Activated CD8-positive, alpha-beta T cell treated with anti-CD3 and anti-CD28 coated beads for 36 hours (primary cell): ENCODE results near the gene CREB3. TPM values are rescaled to one million over a fixed set of nuclear protein-coding genes. Genes with fewer than 3 reads are reported as not detected.

Experiments
- ATAC-seq: fragments of 200-7000 bp; cut with Tn5 transposase; one replicate; pipeline ENCODE4 v1.10.0; 2021; ENCODE audit warnings: mild to moderate bottlenecking, moderate library complexity
- CTCF ChIA-PET: fragments of 350-600 bp; sonication (Branson Sonifier 250); formaldehyde crosslinking; loops from one replicate; lab custom pipeline; 2021; ENCODE audit warnings: antibody characterized with exemption; lab: Charles Lee
- POLR2A ChIA-PET: fragments of 350-600 bp; sonication (Branson Sonifier 250); formaldehyde crosslinking; loops from one replicate; lab custom pipeline; 2021; ENCODE audit warnings: antibody characterized with exemption; lab: Charles Lee
- DNase-seq: peaks from one replicate; pipeline ENCODE4 v3.0.0-alpha.2; 2020
- H3K27ac Mint-ChIP-seq: one replicate; pipeline ENCODE4 v1.8.0; 2021; ENCODE audit warnings: mild to moderate bottlenecking, mixed read lengths
- H3K27me3 Mint-ChIP-seq: one replicate; pipeline ENCODE4 v1.8.0; 2021; ENCODE audit warnings: mixed read lengths
- H3K36me3 Mint-ChIP-seq: one replicate; pipeline ENCODE4 v1.8.0; 2021; ENCODE audit warnings: low read depth, mixed read lengths
- H3K4me1 Mint-ChIP-seq: one replicate; pipeline ENCODE4 v1.8.0; 2021; ENCODE audit warnings: low read depth, mixed read lengths
- H3K4me3 Mint-ChIP-seq: one replicate; pipeline ENCODE4 v1.8.0; 2021; ENCODE audit warnings: mild to moderate bottlenecking, moderate library complexity, mixed read lengths
- H3K9me3 Mint-ChIP-seq: one replicate; pipeline ENCODE4 v1.8.0; 2021; ENCODE audit warnings: mixed read lengths
- intact Hi-C: fragments of 100-400 bp; cut with micrococcal nuclease; formaldehyde crosslinking; loops from one replicate; pipeline ENCODE4 v1.10.0; 2022
- total RNA-seq, 2 experiments: library from RNA; stranded (reverse); gene quantifications; one replicate each; pipeline ENCODE4 v1.2.3, GENCODE V29; 2021
- TF ChIP-seq, protein P1 (sequence below): fragments of 200-600 bp; IDR thresholded peaks from one replicate; pipeline ENCODE4 v1.8.0; 2022; ENCODE audit warnings: antibody characterized with exemption, mild to moderate bottlenecking

Gene CREB3
- total RNA-seq, 2 experiments from 2014 or later: 22.3 to 22.4 TPM

DNA sequence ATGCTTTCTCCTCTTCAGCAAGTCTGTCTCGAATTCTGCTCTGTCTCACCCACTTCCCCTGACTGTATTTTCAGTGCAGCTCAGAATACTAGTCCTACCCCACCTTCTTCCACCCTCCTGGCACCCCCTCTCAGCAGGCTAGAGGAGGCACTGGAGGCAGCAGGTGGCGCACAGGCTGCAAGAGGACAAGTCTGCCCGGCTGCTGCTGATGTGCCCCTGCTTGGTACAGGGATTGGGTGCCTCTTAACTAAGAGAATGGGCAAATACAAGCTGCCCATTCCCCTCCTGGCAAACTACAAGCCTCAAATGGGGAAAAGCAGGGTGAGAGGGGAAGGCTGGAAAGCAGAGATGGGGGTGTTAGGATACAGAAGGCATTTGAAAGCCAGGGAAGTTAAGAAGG is 5.5 kb upstream of the CREB3 start:
- ChIA-PET CTCF (interaction anchor here (0.6 to 14.0 kb wide), 15 partner anchors 9 to 228 kb away, joined by 3 to 170 read pairs (median 5); partner anchors contain the start of genes ARHGEF39, CCDC107, RMRP and TPM2), POLR2A (interaction anchor here (0.6 to 2.8 kb wide), 5 partner anchors 10 to 462 kb away, joined by 3 to 13 read pairs (median 4); partner anchors contain the start of genes CCDC107 and RMRP)
- peak; percentile 46 for ATAC-seq
- peak; percentile 69 for DNase-seq
- peak overlapping the region; percentile 6 for H3K4me3 Mint-ChIP-seq
- TF ChIP-seq, protein P1, sequence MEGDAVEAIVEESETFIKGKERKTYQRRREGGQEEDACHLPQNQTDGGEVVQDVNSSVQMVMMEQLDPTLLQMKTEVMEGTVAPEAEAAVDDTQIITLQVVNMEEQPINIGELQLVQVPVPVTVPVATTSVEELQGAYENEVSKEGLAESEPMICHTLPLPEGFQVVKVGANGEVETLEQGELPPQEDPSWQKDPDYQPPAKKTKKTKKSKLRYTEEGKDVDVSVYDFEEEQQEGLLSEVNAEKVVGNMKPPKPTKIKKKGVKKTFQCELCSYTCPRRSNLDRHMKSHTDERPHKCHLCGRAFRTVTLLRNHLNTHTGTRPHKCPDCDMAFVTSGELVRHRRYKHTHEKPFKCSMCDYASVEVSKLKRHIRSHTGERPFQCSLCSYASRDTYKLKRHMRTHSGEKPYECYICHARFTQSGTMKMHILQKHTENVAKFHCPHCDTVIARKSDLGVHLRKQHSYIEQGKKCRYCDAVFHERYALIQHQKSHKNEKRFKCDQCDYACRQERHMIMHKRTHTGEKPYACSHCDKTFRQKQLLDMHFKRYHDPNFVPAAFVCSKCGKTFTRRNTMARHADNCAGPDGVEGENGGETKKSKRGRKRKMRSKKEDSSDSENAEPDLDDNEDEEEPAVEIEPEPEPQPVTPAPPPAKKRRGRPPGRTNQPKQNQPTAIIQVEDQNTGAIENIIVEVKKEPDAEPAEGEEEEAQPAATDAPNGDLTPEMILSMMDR: peak; percentile 25
- H3K27ac Mint-ChIP-seq: peak overlapping the region; percentile 72
- H3K27me3 Mint-ChIP-seq: no peaks in the 10 kb centered on the region
- intact Hi-C loops: loop anchor here (5.0 kb wide), 1 partner anchor 70 kb away; the partner anchor contains the start of genes CCDC107 and RMRP
- no peaks in the 10 kb centered on the region for H3K9me3 Mint-ChIP-seq
- H3K36me3 Mint-ChIP-seq: peaks cover 30% of the 10 kb centered on the region
- peaks cover 9% of the 10 kb centered on the region for H3K4me1 Mint-ChIP-seq

DNA sequence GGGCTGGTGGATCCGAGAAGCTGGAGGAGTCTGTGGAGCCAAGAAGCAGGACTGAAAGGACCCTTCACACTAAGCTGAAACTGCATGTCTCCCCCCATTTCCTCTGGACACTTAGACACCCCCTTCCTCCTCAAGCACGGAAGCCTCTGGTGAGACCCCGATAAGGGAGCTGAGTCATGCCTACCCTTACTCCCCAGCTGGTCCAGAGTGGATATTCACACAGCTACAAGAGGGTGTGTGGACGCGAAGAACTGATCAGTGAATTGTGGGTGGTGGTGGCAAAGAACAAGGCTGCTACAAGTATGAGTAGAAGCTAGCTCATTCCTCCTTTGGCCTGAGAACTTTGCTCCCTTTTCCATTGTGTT is 4.8 kb upstream of the CREB3 start:
- ATAC-seq (no peak), DNase-seq (no peak)
- Mint-ChIP-seq H3K9me3 (no peaks in the 10 kb centered on the region), H3K27me3 (no peaks in the 10 kb centered on the region), H3K27ac (no peak overlapping the region), H3K36me3 (peaks cover 25% of the 10 kb centered on the region), H3K4me3 (no peak overlapping the region), H3K4me1 (peaks cover 9% of the 10 kb centered on the region)
- TF ChIP-seq, protein P1: no peak
- ChIA-PET POLR2A (interaction anchor here (0.5 to 2.8 kb wide), 11 partner anchors 11 to 645 kb away, joined by 3 to 13 read pairs (median 4); partner anchors contain the start of genes CCDC107, GBA2, RGP1 and RMRP), CTCF (interaction anchor here (0.6 to 14.0 kb wide), 18 partner anchors 7 to 229 kb away, joined by 3 to 170 read pairs (median 4); partner anchors contain the start of genes ARHGEF39, CCDC107, RMRP and TPM2)
- intact Hi-C loops: loop anchor here (5.0 kb wide), 1 partner anchor 70 kb away; the partner anchor contains the start of genes CCDC107 and RMRP

DNA sequence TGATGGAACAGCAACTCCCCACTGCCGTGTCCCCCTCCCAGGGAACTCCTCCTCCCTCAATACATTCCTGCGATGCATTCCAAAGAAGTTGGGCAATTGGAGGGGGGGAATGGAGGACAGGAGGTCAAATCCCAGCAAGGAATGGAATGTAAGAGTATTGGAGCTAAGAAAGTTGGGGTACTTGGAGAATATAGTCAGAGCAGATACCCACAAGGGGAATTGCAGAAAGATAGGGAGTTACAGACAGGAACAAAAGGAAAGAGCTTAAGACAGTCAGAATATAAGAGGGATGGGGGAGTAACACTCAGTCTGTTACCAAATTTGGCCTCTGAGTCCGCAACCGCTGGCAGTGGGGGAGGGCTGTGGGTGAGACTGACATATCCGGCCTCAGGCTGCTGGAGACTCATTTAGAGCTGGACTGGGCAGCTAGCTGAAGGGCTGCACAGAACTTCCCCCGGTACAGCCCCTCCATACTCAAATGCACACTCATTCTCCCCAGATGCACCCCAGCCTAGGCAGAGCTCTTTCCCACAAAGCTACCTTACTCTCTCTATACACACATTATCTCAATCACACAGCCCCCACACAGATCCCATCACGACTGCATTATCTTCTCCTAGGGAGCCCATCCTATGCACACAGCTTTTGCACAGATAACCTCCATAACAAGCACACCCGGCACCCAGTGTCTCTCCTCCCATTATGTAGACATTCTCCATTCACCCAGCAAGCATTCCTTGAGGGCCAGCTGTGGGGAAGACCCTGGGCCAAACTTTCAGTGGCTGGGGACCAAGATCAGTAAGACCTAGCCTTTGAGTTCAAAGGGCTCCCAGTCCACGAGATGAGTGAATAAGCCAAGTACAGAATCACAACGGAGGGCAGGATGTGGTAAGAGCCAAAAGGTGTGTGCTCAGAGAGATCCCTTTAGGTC is 4.2 kb upstream of the CREB3 start:
- peak; percentile 14 for ATAC-seq

DNA sequence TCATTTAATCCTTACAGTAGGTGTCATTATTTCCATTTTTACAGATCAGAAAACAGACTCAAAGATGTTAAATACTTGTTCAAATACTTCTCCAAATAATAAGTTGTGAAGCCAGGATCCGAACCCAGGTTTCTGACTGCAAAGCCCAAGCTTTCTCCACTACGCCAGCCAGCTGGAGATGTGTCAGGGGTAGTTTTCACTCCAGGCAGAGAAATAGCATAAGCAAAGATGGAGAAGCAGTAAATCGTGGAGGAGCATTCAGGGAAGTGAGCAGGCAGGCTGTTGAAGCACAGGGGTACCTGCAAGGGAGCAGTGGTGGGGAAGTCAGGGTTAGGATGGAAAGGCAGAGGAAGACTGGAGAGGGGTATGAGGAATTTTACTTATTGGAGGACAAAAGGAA is 3.4 kb upstream of the CREB3 start:
- intact Hi-C loops: loop anchor here (5.0 kb wide), 1 partner anchor 72 kb away; the partner anchor contains the start of genes CCDC107 and RMRP
- DNase-seq: no peak
- CTCF ChIA-PET: interaction anchor here (0.6 to 14.0 kb wide), 17 partner anchors 7 to 151 kb away, joined by 3 to 170 read pairs (median 6); partner anchors contain the start of genes ARHGEF39, CCDC107, RMRP and TPM2
- POLR2A ChIA-PET: interaction anchor here (0.6 to 2.8 kb wide), 3 partner anchors 65 to 97 kb away, joined by 4 to 13 read pairs (median 4); partner anchors contain the start of genes CCDC107 and RMRP
- Mint-ChIP-seq H3K27ac (no peak overlapping the region), H3K36me3 (peaks cover 19% of the 10 kb centered on the region), H3K4me1 (peaks cover 20% of the 10 kb centered on the region), H3K4me3 (no peak overlapping the region), H3K27me3 (no peaks in the 10 kb centered on the region), H3K9me3 (no peaks in the 10 kb centered on the region)
- no peak for ATAC-seq
- TF ChIP-seq, protein P1: no peak

More for the DNA sequence above, 4.2 kb upstream of the CREB3 start:
- TF ChIP-seq, protein P1: no peak
- intact Hi-C loops: loop anchor here (5.0 kb wide), 1 partner anchor 71 kb away; the partner anchor contains the start of genes CCDC107 and RMRP
- Mint-ChIP-seq H3K36me3 (peaks cover 25% of the 10 kb centered on the region), H3K4me1 (peaks cover 14% of the 10 kb centered on the region), H3K4me3 (no peak overlapping the region), H3K9me3 (no peaks in the 10 kb centered on the region), H3K27ac (no peak overlapping the region), H3K27me3 (no peaks in the 10 kb centered on the region)
- DNase-seq: peak; percentile 85
- CTCF ChIA-PET: interaction anchor here (0.9 to 14.0 kb wide), 21 partner anchors 8 to 119 kb away, joined by 3 to 170 read pairs (median 4); partner anchors contain the start of genes ARHGEF39, CCDC107, RMRP and TPM2
- POLR2A ChIA-PET: interaction anchor here (0.6 to 2.8 kb wide), 13 partner anchors 10 to 108 kb away, joined by 3 to 13 read pairs (median 4); partner anchors contain the start of genes CCDC107, GBA2, RGP1 and RMRP
